GM19397 (cell line): ENCODE measurements around the gene NBPF3.
"Not testable (repeated sequence)": the region's sequence is repeated elsewhere in the genome, so short reads cannot be mapped to it uniquely, and the experiment has no call there.

Experiments
- ATAC-seq: cut with Tn5 transposase; IDR thresholded peaks from one replicate; pipeline ENCODE4 v1.9.1; 2021; ENCODE audit warnings: mild to moderate bottlenecking, moderate library complexity; ENCODE audit not compliant: unreplicated experiment

The NBPF3 gene

DNA sequence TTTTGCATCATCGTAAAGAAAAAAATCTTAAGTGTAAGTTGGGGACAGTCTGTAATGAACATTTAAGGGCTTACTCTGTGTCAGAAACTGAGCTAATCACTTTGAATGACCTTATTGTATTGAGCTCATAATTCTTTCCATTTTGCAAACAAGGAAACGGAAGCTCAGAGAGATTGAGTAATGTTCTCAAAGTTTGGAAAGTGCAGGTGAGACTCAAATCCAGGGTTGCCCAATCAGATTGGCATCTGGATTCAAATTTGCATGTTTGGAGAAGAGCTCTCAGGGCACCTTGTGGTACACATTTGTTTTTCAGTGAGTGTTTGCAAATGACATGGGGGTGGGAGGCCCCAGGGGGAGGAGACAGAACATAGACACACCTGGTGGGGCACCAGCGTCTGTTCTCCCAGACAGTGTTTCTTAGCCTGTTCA lies 77.2 kb downstream of the NBPF3 start:
- no peak for ATAC-seq

DNA sequence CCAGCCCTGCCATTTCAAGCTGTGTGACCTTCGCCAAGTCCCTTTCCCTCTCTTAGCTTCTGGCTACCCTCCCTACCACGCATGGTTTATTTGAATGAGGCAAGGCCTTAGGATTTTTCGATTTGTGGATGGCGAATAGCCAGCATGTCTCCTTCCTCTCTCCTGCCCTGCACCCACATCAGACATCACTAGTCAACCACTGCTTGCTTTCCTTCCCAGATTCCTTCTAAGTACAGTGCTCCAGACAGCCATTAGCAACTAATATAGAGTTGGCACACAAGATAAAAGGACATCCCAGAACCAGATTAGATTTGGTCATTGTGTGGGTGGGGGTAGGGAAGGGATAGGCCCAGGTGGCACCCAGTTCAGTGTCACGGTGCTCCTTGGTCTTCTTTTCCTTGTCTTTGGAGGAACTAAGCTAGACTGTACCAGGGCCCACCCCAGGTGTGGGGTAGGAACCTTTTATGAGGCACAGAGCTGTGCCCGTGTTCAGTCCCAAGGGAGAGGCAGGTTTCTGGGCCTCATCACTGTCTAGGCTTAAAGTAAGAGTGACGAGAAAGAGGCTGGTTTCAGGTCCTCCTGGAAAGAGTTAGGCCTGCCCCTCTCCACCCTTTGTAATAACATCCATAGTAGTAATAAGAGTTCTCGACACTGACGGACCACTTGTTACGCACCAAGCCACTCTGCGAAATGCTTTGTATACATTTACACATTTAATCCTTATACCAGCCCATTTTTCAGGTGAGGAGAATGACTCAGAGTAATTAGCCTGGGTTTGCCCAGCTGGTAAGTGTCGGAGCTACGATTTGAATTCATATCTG lies 77.9 kb downstream of the NBPF3 start:
- ATAC-seq, result no peak

DNA sequence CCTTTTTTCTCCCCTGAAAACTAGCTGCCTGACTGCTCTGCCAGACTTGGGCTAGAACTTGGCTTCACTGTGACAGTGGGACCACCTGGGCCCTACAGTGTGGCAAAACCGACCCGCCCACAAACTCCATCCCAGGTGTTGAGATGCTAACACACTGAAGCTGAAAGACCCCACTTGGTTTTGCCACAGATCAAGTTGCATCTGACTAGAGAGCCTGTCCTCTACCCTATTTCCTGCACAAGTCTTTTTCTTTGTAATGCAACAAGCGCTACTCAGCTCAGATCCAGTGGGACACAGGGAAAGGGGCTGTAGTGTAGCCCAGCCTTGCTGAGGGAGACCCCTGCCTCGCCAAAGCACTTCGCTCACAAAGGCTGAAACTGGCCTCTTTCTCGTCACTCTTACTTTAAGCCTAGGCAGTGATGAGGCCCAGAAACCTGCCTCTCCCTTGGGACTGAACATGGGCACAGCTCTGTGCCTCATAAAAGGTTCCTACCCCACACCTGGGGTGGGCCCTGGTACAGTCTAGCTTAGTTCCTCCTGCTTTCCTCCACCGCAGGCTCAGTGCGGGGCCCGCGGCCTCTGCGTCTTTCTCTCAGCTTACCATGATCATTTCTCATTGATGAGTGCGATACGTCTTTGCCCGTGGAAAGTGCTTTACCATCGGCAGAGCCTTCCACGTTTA lies 79.0 kb downstream of the NBPF3 start:
- ATAC-seq, result no peak

DNA sequence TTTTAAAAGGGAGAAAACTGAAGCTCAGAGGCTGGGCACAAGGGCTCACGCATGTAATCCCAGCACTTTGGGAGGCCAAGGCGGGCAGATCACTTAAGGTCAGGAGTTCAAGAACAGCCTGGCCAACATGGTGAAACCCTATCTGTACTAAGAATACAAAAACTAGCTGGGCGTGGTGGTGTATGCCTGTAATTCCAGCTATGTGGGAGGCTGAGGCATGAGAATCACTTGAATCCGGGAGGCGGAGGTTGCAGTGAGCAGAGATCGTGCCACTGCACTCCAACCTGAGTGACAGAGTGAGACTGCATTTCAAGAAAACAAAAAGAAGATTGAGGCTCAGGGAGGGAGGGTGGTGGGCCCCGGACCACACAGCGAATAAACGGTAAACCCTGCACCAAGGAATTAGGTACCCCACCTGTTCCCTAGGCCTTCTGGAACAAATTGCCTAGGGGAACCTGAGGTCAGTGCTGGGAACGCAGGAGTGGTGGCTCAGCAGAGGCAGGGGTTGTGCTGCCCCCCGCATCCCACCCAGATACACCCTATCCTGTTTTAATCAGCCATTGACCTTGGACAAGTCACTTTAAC lies 79.6 kb downstream of the NBPF3 start:
- ATAC-seq, result not testable (repeated sequence)

DNA sequence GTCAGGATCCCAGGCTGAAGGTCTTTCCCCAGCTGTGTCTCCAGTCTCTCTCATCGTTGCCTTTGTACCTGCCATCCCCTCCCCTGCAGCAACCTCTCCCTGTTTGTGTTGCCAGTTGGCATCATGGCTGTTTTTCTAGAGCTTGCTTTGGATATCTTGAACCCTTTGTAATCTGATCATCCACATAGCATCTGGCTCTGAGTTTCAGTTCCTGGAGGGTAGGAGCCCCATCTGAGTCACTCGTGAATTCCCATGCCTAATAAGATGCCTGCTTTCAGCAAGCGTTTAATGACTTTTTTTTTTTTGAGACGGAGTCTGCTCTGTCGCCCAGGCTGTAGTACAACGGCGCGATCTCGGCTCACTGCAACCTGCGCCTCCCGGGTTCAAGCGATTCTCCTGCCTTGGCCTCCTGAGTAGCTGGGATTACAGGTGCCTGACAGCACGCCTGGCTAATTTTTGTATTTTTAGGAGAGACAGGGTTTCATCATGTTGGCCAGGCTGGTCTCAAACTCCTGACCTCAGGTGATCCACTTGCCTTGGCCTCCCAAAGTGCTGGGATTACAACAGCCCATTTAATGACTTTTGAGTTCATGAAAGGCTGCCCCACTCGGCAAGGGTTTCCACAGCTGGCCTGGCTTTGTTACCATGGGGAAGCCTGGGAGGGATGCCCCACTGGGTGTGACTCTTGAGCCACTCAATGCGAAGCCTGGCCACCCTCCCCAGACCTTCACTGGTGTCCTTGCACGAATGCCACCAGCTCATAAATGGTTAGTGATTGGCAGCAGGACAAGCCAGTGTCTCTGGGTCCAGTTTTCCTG lies 81.2 kb downstream of the NBPF3 start:
- no peak for ATAC-seq

DNA sequence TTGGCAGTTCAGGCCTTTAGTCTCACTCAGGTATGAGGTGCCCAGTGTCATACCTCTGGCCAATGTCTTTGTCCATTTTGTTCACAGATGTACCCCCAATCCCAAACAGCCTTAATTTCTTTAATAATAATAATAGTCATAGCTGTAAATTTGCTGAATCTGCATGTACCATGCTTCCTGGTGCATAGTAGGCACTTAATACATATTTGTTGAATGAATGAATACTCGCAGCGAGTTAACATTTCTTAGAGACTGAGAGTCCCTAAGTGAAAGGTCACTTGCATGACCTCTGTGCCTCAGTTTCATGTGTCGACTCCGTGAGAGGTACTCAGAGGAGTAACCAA lies 81.8 kb downstream of the NBPF3 start:
- ATAC-seq, result no peak

DNA sequence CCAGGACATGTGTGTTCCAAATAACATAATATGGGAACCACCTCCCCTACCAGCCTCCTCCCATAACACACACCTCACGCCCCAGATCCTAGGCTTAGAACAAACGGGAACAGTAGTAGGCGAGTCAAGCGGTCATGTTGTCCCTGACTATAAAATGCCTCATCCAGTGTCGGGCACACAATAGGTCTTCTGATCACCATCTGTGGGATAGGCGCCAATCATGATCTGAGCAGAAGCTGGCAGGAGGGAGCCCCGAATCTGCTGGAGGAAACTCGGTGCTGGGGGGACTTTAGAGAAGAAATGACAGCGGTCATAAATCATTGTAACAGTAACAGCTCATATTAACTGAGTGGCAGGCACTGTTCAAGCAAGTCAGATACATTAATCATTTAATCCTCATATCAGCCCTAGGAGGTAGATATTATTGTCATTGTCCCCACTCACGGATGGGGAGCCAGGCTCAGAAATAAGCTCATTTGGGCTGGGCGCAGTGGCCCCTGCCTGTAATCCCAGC lies 82.6 kb downstream of the NBPF3 start:
- ATAC-seq, result no peak

DNA sequence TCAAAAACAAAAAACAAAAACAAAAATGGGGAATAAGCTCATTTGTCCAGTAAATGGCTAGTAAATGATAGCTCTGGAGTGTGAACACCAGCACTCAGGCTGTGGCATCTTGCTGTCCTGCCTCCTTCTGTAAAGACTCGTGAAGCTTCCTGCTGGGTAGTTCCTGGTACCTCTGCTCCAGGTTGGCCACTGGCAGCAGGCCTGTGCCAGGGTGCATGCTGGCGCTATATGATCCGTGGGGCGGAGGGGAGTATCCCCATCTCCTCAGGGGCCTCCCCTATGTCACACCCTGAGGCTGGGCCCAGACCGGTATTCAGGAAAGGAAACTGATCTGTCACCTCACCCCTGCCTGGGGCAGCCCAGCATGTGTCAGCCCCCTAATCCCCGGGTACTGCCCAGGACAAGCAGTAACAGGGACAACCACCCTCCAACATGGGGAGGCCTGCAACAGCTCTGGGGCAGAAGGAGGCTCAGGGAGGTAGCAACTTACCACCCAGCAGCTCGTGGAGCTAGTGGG lies 83.4 kb downstream of the NBPF3 start:
- no peak for ATAC-seq

DNA sequence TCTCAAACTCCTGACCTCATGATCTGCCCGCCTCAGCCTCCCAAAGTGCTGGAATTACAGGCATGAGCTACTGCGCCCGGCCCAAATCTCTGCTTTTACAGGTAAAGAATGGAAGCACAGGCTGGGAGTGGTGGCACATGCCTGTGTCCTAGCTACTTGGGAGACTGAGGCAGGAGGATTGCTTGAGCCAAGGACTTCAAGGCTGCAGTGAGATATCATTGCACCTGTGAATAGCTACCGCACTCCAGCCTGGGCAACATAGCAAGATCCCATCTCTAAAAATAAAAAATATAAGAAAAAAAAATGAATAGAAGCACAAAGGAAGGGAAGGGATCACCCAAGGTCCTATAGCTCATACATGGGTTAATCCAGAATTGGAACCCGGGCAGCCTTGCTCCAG lies 84.3 kb downstream of the NBPF3 start:
- ATAC-seq, result no peak

DNA sequence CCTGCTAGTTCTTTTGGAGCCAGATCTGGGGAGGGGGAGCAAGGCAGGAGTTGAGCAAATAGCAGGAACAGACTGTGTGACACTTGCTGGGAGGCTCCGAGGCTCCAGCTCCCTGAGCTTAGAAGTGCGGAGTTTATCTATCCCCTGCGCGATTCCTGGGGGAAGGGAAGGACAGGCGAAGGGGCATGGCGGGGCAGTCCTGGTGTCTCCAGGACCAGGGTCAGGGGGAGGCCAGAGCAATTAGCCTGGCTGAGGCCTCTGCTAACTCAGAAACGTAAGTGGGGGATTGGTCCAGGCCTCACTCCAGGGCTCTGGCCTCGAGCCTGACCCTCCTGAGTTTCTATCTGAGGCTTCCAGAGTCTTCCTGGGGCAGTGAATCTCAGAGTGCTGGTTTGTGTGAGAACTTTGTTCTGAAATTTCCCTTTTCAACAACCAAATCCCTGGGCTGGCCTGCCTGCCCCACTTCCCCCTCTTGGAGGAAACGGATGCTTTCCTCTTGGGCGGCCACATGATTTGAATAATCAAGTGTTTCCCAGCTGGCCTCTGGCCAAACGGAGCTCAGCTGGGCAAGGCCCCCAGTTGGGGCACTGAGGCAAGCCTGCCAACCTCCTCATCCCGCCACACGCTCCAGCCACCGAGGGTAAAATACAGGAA lies 84.9 kb downstream of the NBPF3 start:
- ATAC-seq, result no peak

DNA sequence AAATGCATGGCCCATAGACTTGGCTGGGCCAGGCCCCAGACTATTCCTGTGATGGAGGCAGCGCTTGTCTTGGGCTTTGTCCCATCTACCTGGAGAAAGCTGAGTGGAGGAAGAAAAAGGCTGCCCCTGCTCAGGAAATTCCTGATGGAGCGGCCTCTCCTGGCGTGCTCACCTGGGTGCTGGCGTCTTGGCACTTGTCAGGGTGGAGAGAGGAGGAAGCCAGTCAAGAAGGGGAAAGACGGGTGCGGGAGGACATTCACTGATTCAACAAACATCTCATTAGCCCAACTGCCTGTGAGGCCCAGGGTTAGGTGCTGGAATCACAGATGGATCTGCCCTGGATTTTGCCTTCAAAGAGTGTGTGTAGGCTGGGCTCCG lies 85.4 kb downstream of the NBPF3 start:
- no peak for ATAC-seq

DNA sequence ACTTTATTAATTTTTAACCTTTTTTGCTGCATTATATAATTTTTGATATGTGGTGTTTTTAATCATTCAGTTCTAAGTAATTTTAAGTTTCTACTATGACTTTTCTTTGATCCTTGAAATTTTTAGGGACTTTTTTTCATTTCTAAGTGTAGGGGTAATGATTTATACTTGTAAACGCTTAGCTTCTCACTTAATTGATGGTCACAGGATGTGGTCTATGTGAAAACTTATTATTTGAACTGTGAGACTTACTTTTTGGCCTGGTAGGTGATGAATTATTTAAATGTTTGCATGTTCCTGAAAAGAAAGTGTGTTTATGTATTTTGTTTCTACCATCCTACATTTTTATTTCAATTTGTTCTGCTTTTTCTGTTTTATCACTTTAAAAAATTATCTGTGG lies 86.5 kb downstream of the NBPF3 start:
- ATAC-seq, result no peak

DNA sequence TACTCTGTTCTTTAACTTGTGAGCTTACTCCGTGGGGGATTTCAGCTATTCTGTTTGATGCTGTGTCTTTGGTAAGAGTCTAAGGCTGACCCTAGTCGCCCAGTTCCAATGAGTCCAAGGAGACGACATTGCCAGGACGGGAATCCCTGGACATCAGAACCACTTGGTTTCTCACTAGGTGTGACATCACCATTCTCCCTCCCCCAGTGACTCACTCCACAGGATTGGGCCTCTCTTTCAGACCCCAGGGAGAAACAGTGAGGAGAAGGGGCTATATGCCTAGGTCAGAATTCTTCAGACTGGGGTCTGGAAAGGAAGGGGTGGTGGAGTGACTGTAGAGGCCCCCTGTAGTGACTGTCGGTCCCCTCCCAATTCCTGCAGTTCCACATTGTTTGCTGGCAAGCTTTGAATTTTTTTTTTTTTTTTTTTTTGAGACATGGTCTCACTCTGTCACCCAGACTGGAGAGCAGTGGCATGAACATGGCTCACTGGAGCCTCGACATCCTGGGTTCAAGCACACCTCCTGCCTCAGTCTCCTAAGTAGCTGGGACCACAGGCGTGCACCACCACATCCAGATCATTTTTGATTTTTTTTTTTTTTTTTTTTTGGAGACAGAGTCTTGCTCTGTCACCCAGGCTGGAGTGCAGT lies 90.6 kb downstream of the NBPF3 start:
- ATAC-seq, result no peak

DNA sequence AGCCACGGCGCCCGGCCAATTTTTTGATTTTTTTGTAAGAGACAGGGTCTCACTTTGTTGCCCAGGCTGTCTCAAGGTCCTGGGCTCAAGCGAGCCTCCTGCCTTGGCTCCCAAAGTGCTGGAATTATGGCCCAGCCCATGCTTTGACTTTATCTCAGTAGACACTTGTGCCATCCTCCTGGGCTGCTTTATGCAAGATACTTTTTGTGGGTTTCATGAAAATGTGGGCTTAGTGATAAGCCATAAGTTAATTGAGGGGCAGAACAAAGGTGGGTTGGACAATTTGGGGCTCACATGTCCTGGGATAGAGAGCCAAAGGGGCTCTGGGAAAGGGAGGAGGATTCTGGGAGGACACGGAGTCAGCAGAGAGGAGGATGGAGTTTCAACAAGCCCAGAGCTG lies 91.3 kb downstream of the NBPF3 start:
- no peak for ATAC-seq

DNA sequence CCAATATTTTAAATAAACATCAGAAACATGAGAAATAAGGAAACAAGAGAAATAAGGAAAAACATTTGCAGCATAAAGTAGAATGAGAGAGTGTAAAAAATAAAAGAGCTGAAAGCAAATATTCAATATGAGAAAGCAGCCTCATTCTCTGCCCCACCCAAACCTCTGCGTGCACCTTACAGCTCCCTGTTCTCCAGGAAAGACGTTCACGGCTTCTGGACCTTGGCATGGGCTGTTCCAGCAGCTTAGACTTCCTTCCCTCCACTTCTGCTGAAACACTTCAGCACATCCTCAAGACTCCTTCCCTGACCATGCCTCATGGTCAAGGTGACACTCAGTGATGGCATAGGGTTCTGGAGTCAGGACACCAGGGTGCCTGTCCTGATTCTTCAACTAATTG lies 92.6 kb downstream of the NBPF3 start:
- ATAC-seq, result no peak

DNA sequence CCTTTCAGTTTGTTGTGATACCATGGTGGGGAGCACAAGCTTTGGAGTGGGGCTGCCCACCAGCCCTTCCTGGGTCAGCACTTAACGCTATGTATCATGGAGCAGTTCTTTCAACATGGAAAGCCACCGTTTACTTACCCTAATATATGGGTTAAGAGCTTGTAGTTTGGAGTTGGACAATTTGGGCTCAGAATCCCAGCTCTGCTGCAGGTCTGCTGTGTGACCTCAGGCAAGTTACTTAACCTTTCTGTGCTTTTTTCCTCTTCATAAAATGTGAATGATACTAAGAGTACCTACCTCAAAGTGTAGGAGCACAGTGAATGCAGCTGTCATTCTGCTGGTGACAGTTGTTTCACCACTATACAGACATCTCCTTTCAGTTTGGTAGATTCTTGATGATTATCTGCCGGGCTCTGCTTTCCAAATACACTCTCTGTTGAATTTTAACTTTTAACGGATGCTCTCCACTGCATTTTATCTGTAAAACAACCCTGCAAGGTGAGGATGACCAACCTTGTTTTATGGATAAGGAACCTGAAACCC lies 93.1 kb downstream of the NBPF3 start:
- ATAC-seq, result no peak

DNA sequence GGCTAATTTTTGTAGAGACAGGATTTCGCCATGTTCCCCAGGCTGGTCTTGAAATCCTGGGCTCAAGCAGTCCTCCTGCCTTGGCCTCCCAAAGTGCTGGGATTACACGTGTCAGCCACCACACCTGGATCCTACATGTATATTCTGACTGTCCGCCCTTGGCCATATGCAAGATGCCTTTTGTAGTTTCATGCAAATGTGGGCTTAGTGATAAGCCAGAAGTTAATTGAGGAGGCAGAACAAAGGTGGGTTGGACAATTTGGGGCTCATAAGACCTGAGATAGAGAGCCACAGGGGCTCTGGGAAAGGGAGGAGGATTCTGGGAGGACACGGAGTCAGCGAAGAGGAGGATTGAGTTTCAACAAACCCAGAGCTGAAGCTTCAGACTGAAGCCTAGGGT lies 94.2 kb downstream of the NBPF3 start:
- no peak for ATAC-seq
